ENCODE results near the gene ARMH3.

The ARMH3 gene

GRCh38 chr10:101938305-101939007 lies 117.5 kb downstream of the ARMH3 start:
- no peak for DNase-seq

- DNase-seq: no peak
Measured at GRCh38 chr10:101935431-101935830, 120.5 kb downstream of the ARMH3 start.

GRCh38 chr10:101934686-101935305 lies 121.2 kb downstream of the ARMH3 start:
- no peak for DNase-seq

- DNase-seq: no peak
Measured at GRCh38 chr10:101933976-101934375, 122.0 kb downstream of the ARMH3 start.

GRCh38 chr10:101932183-101932582 lies 123.8 kb downstream of the ARMH3 start:
- no peak for DNase-seq

GRCh38 chr10:101925027-101925426 lies 130.9 kb downstream of the ARMH3 start:
- DNase-seq: no peak

GRCh38 chr10:101923256-101923655 lies 132.7 kb downstream of the ARMH3 start:
- DNase-seq: no peak

- no peak for DNase-seq
Measured at GRCh38 chr10:101922846-101923245, 133.1 kb downstream of the ARMH3 start.

GRCh38 chr10:101920546-101920945 lies 135.4 kb downstream of the ARMH3 start:
- no peak for DNase-seq

GRCh38 chr10:101919026-101919770 lies 136.8 kb downstream of the ARMH3 start:
- no peak for DNase-seq

- DNase-seq: no peak
Measured at GRCh38 chr10:101912561-101913179, 143.3 kb downstream of the ARMH3 start.

- DNase-seq: no peak
Measured at GRCh38 chr10:101906586-101907183, 149.3 kb downstream of the ARMH3 start.

- no peak for DNase-seq
Measured at GRCh38 chr10:101905251-101905650, 150.7 kb downstream of the ARMH3 start.

- DNase-seq: peak; percentile 65
Measured at GRCh38 chr10:101903827-101904550, 152.0 kb downstream of the ARMH3 start.

GRCh38 chr10:101902820-101903145 lies 153.2 kb downstream of the ARMH3 start:
- no peak for DNase-seq

GRCh38 chr10:101902032-101902819 lies 153.7 kb downstream of the ARMH3 start:
- no peak for DNase-seq

GRCh38 chr10:101901340-101901739 lies 154.6 kb downstream of the ARMH3 start:
- peak; percentile 33 for DNase-seq

GRCh38 chr10:101897633-101898032 lies 158.3 kb downstream of the ARMH3 start:
- DNase-seq: no peak

- DNase-seq: no peak
Measured at GRCh38 chr10:101896225-101896877, 159.6 kb downstream of the ARMH3 start.

GRCh38 chr10:101895781-101896180 lies 160.2 kb downstream of the ARMH3 start:
- no peak for DNase-seq

- DNase-seq: no peak
Measured at GRCh38 chr10:101894742-101895141, 161.2 kb downstream of the ARMH3 start.
